Stomach (tissue), 4 donors: Measurements from ENCODE around the gene NBPF26.
"Not testable (repeated sequence)": the region's sequence is repeated elsewhere in the genome, so short reads cannot be mapped to it uniquely, and the experiment has no call there.

Experiments
- POLR2A ChIP-seq, 4 donors: fragments of 450-650 bp; IDR thresholded peaks; one replicate each; pipeline ENCODE4 v1.6.1; 2016; ENCODE audit warnings: antibody characterized with exemption in 4 of 4, control low read depth in 2 of 4, mild to moderate bottlenecking in 1 of 4, moderate library complexity in 1 of 4
- TF ChIP-seq, protein P1 (sequence below), 7 experiments: fragments of 450-650 bp in 4 of 7; fragments of 200-600 bp in 3 of 7; sonication (generic) in 3 of 7; IDR thresholded peaks; one replicate each; pipeline ENCODE4 v1.5.1; 2016 to 2019; ENCODE audit warnings: antibody characterized with exemption in 7 of 7, control low read depth in 2 of 7, mild to moderate bottlenecking in 1 of 7

DNA sequence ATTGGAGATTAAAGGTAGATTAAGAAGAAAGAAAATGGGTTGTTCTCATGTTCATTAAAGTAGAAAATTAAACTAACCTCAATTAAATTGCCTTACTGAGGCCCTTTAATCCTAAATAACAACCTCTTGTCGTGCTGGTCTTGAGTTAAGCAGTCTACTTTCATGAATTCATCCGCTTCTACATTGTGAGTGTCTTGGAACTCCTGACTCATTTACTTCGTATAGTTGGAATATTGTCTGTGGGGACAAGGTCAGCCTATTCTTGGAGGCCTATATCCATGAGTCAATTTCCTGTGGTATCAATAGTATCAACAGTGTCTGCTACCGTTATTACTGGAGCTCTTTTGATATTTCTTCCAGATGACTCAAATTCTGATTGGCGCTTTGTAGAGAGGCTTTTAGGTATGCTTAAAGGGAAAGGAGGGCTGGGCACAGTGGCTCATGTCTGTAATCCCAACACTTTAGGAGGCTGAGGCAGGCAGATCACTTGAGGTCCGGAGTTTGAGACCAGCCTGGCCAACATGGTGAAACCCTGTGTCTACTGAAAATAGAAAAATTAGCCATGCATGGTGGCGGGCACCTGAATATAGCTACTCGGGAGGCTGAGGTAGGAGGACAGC, 136.0 kb downstream of the NBPF26 start:
- TF ChIP-seq, protein P1, sequence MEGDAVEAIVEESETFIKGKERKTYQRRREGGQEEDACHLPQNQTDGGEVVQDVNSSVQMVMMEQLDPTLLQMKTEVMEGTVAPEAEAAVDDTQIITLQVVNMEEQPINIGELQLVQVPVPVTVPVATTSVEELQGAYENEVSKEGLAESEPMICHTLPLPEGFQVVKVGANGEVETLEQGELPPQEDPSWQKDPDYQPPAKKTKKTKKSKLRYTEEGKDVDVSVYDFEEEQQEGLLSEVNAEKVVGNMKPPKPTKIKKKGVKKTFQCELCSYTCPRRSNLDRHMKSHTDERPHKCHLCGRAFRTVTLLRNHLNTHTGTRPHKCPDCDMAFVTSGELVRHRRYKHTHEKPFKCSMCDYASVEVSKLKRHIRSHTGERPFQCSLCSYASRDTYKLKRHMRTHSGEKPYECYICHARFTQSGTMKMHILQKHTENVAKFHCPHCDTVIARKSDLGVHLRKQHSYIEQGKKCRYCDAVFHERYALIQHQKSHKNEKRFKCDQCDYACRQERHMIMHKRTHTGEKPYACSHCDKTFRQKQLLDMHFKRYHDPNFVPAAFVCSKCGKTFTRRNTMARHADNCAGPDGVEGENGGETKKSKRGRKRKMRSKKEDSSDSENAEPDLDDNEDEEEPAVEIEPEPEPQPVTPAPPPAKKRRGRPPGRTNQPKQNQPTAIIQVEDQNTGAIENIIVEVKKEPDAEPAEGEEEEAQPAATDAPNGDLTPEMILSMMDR (IDR thresholded peaks at IDR 0.05) = not testable (repeated sequence)
- TF ChIP-seq POLR2A (IDR thresholded peaks at IDR 0.05) = not testable (repeated sequence)
